ENCODE data around the gene PLEKHA5. TPM values are rescaled to one million over a fixed set of nuclear protein-coding genes. Genes with fewer than 3 reads are reported as not detected.

Gene PLEKHA5
- total RNA-seq, 8 experiments from 2014 or later = 17.6 to 72.2 (median 27.1) TPM

DNA sequence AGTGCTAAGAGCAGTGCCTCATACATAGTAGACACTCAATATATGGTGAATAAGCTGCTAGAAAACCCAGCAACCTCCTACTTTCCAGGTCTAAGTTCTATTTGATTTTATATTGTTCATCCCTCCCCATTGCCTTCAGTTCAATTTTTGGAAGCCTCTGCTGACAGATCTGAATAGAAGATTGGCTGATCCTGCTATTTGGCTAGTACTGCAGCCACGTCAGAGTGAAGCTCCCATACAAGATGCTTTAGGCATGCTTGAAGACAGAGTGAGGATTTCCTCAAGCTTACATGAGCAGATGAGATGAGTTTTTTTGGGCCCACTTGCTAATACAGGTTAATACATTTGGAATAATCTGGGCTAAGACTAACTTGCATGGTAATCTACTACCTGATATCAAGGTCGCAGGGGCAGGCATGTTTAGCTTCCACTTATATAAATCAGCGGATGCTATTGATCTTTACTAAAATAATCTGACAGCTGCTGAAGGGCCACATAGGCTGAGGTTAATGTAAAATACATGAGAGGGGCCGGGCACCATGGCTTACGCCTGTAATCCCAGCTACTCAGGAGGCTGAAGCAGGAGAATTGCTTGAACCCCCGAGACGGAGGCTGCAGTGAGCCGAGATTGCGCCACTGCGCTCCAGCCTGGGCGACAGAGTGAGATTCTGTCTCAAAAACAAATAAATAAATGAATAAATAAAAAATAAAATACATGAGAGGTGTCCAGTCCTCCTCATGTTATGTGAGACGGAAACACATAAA lies 293.8 kb downstream of the PLEKHA5 start:
- WGBS, 10 experiments = 60 to 100% (median 93%) methylated on average over 1 to 12 of the region's 12 CpGs; no CpG with 5 or more reads in 2 of the 10 experiments
- in situ Hi-C loops (cut with MboI; ENCODE audit: low pct_unique_long_range_greater_than_20kb in 2 of 9, low sequenced_read_pairs in 9 of 9, unreplicated experiment in 9 of 9) = no loop called here
- no peak for ATAC-seq (replicated peaks in 6 of 8)

More for the DNA sequence above, 293.8 kb downstream of the PLEKHA5 start:
- H3K4me3 ChIP-seq = no peak overlapping the region
- no peak overlapping the region for H3K27ac ChIP-seq
- H3K4me1 ChIP-seq (replicated peaks in 1 of 2) = no peaks in the 10 kb centered on the region
